Nucleus accumbens (tissue), 56 donors: ENCODE measurements around the gene CAND1.

Experiments
- DNase-seq, 56 donors: peaks; one replicate each; lab custom pipeline; 2025; lab: John Stamatoyannopoulos, UW

The CAND1 gene

GRCh38 chr12:67279637-67280036, 10.5 kb downstream of the CAND1 start:
- no peak for DNase-seq

- no peak for DNase-seq
Measured at GRCh38 chr12:67280088-67280487, 10.9 kb downstream of the CAND1 start.

GRCh38 chr12:67280572-67280971, 11.4 kb downstream of the CAND1 start:
- no peak for DNase-seq

DNA sequence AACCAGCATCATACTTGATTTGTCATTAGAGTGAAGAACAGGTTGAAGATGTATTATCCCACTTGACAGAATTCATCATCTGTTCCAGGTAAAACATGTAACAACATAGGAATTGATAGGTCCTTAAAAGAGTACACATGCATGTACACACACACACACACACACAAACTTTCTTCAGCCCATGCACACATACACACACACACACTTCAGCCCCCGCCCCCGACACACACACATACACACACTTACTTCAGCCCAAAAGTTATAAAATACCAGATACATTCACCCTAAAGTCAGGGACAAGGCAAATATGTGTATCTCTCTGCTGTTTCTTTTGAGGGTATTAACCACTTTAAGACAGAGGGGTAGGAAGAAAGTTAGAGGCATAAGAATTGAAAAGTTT, 15.4 kb downstream of the CAND1 start:
- DNase-seq, result no peak

DNA sequence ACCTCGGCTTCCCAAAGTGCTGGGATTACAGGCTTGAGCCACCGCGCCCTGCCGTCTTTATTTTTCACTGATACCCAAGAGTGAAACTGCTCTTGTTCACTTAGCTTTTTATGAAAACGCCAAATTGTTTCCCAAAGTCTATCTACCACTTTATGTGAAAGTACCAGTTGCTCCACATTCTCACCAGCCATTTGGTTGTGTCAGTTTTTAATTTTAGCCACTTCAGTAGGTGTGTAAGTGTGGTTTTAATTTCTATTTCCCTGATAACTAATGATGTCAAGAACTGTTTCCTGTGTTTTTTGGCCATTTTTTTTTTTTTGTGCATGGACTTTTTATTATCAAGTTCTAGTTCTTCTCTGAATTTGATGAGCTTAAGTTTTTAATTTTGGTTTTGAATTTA, 17.1 kb downstream of the CAND1 start:
- DNase-seq, result no peak

DNA sequence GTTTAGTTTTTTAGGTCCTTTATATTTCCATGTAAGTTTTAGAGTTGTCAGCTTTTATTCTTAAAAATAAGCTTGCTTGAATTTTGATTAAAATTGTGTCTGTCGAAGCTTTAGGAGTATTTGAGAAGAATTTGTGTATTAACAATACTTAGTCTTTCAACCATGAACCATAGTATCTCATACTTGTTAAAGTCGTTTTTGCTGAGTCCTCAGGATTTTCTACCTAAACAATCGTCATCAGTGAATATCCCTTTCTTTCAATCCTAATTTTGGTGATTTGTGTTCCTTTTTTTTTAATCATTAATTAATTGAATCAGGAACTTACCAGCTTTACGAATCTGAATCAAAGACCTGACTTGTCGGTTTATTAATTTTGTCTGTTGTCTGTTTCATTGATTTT, 18.2 kb downstream of the CAND1 start:
- no peak for DNase-seq

- no peak for DNase-seq
Measured at GRCh38 chr12:67288561-67288960, 19.4 kb downstream of the CAND1 start.

DNA sequence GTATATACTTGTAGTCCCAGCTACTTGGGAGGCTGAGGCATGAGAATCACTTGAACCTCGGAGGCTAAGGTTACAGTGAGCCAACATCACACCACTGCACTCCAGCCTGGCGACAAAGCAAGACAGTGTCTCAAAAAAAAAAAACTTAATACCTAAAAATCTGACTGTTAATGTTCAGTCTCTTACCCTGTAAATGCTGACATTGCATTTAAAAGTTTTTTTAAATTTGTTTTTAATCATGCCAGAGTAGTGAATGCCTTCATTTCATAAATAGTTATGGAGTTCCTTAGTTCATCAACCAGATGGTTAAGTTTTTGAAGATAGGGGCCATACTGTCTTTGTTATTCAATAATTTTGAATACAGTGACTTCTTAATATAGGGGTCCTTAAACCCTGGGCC, 21.2 kb downstream of the CAND1 start:
- DNase-seq, result no peak

GRCh38 chr12:67299526-67299925, 30.4 kb downstream of the CAND1 start:
- DNase-seq, result no peak

DNA sequence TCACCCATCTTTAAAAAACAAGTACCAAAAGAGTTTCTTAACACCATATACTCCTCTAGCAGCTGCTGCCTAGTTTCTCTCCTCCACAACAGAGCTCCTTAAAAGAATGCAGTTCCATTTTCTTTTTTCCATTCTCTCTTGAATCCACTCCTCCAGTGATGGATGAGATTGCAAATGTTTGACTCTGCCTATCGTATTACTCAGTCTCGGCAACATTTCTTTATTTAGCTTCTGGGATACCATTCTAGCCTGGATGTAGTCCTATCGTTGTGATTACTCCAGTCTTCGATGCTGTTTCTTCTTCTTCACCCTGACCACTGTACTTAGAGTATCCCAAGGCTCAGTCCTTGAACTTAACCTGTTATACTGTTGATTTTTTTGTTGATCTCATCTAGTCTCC, 30.8 kb downstream of the CAND1 start:
- DNase-seq, result no peak

DNA sequence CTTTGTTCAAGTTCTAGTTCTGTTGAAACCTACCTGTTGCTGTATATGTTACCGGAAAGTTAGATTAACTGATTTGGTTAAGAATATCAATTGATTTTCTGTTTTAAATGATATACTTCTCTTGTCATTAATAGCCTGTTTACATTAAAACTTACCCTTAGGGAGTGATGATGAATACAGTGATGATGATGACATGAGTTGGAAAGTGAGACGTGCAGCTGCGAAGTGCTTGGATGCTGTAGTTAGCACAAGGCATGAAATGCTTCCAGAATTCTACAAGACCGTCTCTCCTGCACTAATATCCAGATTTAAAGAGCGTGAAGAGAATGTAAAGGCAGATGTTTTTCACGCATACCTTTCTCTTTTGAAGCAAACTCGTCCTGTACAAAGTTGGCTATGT, 33.0 kb downstream of the CAND1 start:
- DNase-seq, result no peak

- DNase-seq, result no peak
Measured at GRCh38 chr12:67305544-67305943, 36.4 kb downstream of the CAND1 start.

DNA sequence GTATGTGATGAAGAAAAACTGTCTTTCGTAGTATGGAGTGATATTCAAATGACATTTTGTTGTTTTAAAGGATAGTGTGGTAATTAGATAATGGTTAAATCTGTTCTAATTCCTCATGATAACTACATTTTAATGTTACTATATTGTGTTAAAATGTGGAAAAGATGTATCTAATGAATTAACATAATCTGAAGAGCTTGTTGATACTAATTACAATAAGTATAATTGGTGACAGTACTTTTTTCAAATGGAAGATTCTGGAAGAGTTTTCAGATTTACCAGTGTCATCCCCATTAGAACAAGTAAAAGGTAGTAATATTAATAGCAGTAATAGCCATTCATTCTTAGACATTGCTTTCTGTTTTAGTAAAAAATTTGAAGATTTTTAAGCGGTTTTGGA, 37.6 kb downstream of the CAND1 start:
- no peak for DNase-seq

- no peak for DNase-seq
Measured at GRCh38 chr12:67315661-67316060, 46.5 kb downstream of the CAND1 start.

DNA sequence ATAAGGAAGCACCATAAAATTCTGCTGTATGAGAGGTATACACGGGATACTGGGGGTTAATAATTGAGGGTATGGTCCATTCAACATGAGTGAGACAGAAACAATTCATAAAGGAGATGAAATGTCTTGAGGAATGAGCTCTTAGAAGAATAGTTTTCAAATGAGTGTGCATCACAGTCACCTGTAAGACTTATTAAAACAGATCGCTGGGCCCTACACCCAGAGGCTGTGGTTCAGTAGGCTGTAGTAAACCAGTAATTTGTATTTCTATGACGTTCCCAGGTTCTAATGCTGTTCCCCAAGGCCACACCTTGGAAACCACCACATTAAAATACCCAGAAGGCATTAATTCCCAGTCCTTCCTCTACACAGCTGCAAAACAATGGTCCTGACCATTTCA, 49.6 kb downstream of the CAND1 start:
- no peak for DNase-seq

DNA sequence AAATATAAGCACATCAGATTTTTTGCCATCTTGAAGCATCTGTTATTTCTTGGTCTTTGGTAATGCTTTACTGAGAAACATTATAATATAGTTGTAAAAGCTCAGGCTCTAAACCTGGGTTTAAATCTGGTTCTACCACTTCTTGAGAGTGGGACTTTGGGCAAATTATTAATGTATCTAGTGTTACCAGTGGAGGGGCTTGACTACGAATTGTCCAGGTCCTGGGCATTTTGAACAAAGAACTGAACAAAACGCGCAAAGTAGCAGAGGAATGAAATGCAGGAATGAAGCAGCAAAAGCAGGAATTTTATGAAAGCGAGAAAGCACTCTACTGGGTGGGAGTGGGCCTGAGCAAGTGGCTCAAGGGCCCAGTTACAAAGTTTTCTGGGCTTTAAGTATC, 50.8 kb downstream of the CAND1 start:
- DNase-seq, result no peak

DNA sequence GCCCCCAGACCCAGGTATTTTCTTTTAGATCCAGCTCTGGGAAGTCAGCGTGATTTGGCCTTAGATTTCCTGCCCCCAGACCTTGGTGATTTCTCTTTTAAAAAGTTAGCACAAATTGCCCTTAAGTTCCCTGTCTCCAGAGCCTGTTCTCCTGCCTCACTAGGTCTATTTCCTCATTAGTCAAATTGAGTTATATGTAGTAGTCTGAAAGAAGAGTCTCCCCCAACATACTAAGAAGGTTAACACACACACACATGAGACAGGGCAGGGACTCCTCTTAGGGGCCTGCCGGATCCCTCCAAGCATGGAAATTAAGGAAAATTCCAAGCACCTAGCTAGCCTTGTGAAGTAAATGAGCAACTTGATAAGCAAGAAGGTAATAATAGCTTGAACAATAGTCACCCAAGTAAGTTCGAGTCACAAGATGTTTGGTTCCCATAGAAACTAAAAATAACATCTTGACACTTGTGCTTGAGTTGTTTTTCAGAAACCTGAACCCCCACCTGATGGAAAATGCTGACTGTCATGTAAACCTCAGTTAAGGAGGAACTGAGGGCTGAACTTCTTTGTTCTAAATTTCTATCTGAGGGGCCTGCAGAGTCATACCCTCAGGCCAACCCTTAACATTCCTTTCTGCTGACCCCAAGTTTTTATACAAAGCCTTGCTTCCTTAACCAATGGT, 51.6 kb downstream of the CAND1 start:
- DNase-seq, result no peak

DNA sequence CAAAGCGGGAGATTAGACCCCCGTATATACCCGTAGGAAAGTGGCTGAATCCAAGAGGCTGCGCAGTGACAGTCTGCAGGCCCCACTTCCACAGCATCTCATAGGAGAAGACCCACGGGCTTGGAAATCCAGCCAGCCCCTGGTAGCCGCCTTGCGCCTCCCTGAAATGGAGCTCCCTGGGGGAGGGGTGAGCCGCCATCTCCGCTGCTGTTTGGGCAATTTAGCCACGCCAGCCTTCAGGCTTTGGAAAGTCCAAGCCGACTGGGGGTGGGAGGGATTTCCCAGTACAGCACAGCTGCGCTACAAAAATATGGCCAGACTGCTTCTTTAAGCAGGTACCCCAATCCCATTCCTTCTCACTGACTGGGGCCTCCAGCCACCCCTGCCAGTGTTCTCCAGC, 53.4 kb downstream of the CAND1 start:
- DNase-seq, result no peak

DNA sequence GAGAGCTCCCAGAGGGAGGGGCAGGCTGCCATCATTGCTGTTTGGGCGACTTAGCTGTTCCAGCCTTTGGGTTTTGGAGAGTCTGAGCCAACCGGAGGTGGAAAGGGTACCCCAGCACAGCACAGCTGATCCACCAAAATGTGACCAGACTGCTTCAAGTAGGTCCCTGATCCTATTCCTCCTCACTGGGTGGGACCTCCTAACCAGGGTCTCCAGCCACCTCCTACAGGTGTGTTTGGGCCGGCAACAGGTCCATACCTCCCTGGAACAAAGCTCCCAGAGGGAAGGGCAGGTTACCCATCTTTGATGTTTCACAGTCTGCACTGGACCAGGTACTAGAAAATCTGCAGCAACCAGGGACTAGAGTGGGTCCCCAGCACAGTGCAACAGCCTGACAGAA, 53.8 kb downstream of the CAND1 start:
- no peak for DNase-seq

- DNase-seq, result no peak
Measured at GRCh38 chr12:67326637-67327036, 57.5 kb downstream of the CAND1 start.

GRCh38 chr12:67327466-67327865, 58.3 kb downstream of the CAND1 start:
- no peak for DNase-seq

DNA sequence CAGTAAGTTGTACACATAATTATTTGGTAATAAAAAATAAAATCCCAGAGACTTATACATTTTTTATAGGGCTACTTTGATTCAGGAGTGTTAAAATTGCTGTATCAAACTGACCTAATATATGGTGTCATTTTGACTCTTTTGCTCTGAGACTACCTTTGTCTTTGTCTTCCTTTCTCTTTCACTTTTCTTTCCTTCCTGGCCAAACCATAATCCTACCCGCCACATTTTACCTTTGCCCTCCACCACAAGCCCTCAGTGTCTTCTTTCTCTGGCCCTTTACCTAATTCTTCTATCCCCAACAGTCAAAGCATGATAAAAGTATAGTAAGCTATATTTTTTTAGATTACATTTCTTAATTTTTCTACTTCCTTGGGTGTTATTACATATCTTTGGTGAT, 62.0 kb downstream of the CAND1 start:
- no peak for DNase-seq

DNA sequence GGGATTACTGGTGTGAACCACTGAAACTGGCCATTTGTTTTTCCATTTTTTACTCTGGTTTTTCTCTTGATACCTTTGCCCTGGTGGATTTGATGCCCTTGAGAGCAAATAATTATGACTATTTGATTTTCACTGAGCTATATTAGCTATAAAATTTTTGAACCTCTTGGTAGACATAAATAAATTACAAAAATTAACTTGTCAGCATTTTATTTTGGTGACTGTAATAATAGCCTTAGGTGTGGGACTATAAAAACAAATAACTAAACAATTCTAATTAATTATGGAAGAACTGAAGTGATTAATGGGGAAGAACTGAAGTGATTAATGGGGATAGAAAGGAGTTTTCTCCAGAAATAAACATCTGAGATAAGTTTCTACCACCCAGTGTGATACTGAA, 62.7 kb downstream of the CAND1 start:
- DNase-seq, result no peak
